K562 (cell line): ENCODE data around the gene AIFM3. TPM values are rescaled to one million over a fixed set of nuclear protein-coding genes. Genes with fewer than 3 reads are reported as not detected.

ENCODE experiments used
- BCOR ChIP-seq: fragments of 450-650 bp; IDR thresholded peaks from 2 replicates; pipeline ENCODE4 v1.6.1; 2016
- CBFA2T2 ChIP-seq: fragments of 450-650 bp; conservative IDR thresholded peaks from 2 replicates; pipeline ENCODE4 v1.6.1; 2017; ENCODE audit warnings: mild to moderate bottlenecking
- CXXC5 ChIP-seq: fragments of 250-450 bp; sonication (Bioruptor Pico); IDR thresholded peaks from 2 replicates; pipeline ENCODE4 v1.8.0; 2022; ENCODE audit warnings: inconsistent platforms, mild to moderate bottlenecking, moderate library complexity
- EHMT2 ChIP-seq: fragments of 450-650 bp; IDR thresholded peaks from 2 replicates; pipeline ENCODE4 v1.6.1; 2018; ENCODE audit warnings: antibody characterized with exemption
- GABPB1 ChIP-seq: sonication (generic); formaldehyde crosslinking; IDR thresholded peaks from 2 replicates; pipeline ENCODE4 v1.8.0; 2022; ENCODE audit warnings: mild to moderate bottlenecking, missing genetic modification reagents
- GATA2 ChIP-seq: sonication (generic); formaldehyde crosslinking; IDR thresholded peaks from 2 replicates; pipeline ENCODE4 v1.4.0; 2020; ENCODE audit warnings: mild to moderate bottlenecking, missing genetic modification reagents
- HDAC1 ChIP-seq, 2 experiments: fragments of 450-650 bp; IDR thresholded peaks; 2 replicates each; pipeline ENCODE4 v1.6.1; 2016 to 2017; ENCODE audit warnings: inconsistent platforms in 1 of 2, mild to moderate bottlenecking in 1 of 2, moderate library complexity in 1 of 2
- KLF1 ChIP-seq: fragments of 450-650 bp; IDR thresholded peaks from 2 replicates; pipeline ENCODE4 v1.6.1; 2016; ENCODE audit warnings: missing genetic modification characterization, missing compliant biosample characterization
- NR2F6 ChIP-seq: fragments of 450-650 bp; formaldehyde crosslinking; IDR thresholded peaks from 2 replicates; pipeline ENCODE4 v1.4.0; 2020; ENCODE audit warnings: mild to moderate bottlenecking
- POLR3A ChIP-seq: IDR thresholded peaks from 2 replicates; pipeline ENCODE4 v1.6.1; 2011; ENCODE audit warnings: borderline replicate concordance, mild to moderate bottlenecking, moderate library complexity; ENCODE audit not compliant: insufficient read length, insufficient read depth; ENCODE audit errors: extremely low read depth
- SMAD1 ChIP-seq: fragments of 150-350 bp; IDR thresholded peaks from 2 replicates; pipeline ENCODE4 v1.6.1; 2014; ENCODE audit warnings: low read length, low read depth; ENCODE audit not compliant: partially characterized antibody
- STAT5B ChIP-seq: fragments of 250-450 bp; sonication (Bioruptor Pico); IDR thresholded peaks from 2 replicates; pipeline ENCODE4 v1.8.0; 2021; ENCODE audit warnings: mild to moderate bottlenecking, inconsistent platforms
- ZBTB12 ChIP-seq: fragments of 250-450 bp; sonication (Bioruptor Pico); IDR thresholded peaks from 2 replicates; pipeline ENCODE4 v1.4.0; 2020
- ZBTB17 ChIP-seq: fragments of 450-650 bp; formaldehyde crosslinking; IDR thresholded peaks from 2 replicates; pipeline ENCODE4 v1.4.0; 2020; ENCODE audit warnings: mild to moderate bottlenecking
- ZNF395 ChIP-seq: fragments of 200-800 bp; sonication (Bioruptor generic); IDR thresholded peaks from 2 replicates; pipeline ENCODE4 v1.6.1; 2017; ENCODE audit warnings: missing genetic modification characterization, missing compliant biosample characterization
- ZNF584 ChIP-seq: fragments of 200-800 bp; sonication (Bioruptor generic); IDR thresholded peaks from 2 replicates; pipeline ENCODE4 v1.6.1; 2016; ENCODE audit warnings: low read depth, mild to moderate bottlenecking, missing genetic modification characterization, missing compliant biosample characterization
- ZNF778 ChIP-seq: fragments of 450-650 bp; formaldehyde crosslinking; IDR thresholded peaks from 2 replicates; pipeline ENCODE4 v1.4.0; 2020; ENCODE audit warnings: mild to moderate bottlenecking, moderate library complexity
- polyA plus RNA-seq, 8 experiments: library from polyadenylated mRNA; depleted of rRNA in 4 of 8; stranded (reverse) in 5 of 8; unstranded in 3 of 8; fragments of >200 nt; fragmentation: Nextera tagmentation in 2 of 8; fragmentation: Illumina TruSeq in 1 of 8; extraction: Ambion mirVana in 2 of 8; extraction: Trizol in 1 of 8; gene quantifications; 2 replicates each; pipeline versions ENCODE4 v1.2.1 to v1.2.3, GENCODE V29; 2011 to 2014; ENCODE audit warnings: inconsistent platforms in 1 of 8, missing spikeins in 1 of 8
- total RNA-seq, 7 experiments: library from RNA; depleted of rRNA in 6 of 7; stranded (reverse); fragments of >200 nt in 6 of 7; fragmentation: Illumina TruSeq in 2 of 7; extraction: Trizol in 2 of 7; gene quantifications; 2 replicates each; pipeline versions ENCODE4 v1.2.1 to v1.2.3, GENCODE V29; 2011 to 2021; ENCODE audit warnings: low replicate concordance in 1 of 7
- TF ChIP-seq, protein P1 (sequence below): sonication (generic); formaldehyde crosslinking; IDR thresholded peaks from 2 replicates; pipeline ENCODE4 v1.8.0; 2022; ENCODE audit warnings: mild to moderate bottlenecking, missing genetic modification reagents
- TF ChIP-seq, protein P2 (sequence below): fragments of 250-450 bp; sonication (Bioruptor Pico); IDR thresholded peaks from 2 replicates; pipeline ENCODE4 v1.5.0; 2021; ENCODE audit warnings: mild to moderate bottlenecking, moderate library complexity

The AIFM3 gene
- total and polyA plus RNA-seq, 9 of the 15 experiments (the other 6 are each of a cell fraction or from before 2014, with no cell fraction given): 0.03 to 0.20 (median 0.07) TPM; not detected in 1

DNA sequence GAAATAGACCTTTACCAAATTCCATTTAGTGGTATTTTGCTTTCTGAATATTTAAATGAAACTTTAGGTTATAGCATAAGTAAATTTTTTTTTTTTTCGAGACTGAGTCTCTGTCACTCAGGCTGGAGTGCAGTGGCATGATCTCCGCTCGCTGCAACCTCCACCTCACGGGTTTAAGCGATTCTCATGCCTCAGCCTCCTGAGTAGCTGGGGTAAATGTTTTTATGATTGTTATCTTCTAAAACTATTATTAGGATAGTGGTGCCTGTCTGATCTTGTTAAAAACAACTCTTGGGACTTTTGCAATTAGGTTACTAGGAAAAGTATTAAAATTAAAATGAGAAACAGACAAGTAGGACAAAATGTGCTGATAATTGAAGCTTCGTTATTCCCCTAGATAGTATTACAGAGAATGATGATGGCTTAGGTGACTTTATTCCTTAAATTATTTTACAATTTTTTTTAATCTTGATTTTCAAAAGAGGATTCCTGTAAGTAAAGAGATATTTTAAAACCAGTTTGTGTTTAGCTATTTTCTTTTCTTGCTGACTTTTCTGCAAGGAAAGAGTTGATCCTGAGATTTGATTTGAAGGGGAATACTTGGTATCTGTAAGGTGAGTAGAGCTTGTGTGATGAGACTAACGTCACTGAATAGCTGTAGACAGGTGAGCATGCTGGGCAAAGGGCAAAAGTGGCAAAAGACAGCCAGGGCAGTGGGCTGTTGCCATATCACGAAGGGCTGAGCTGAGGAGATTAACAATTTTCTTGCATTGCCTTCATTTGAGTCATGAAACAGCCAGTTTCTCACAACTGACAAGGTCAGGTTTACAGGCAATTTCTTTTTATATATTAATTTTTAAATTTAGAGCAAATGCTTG is 29.0 kb upstream of the AIFM3 start (continued):
- TF ChIP-seq ZNF395 (CRISPR knock-in tag) (no peak), BCOR (no peak), EHMT2 (no peak), NR2F6 (no peak), GABPB1 (CRISPR knock-in tag) (peak; percentile 25; the same call in 1 of the 2 replicates), HDAC1 (IDR thresholded peaks at IDR 0.05) (0 out of 4 replicates have a peak, but pooled peaks of 1 of the 2 experiments have one; percentile 8), GATA2 (CRISPR knock-in tag) (0 out of 2 replicates have a peak, but pooled peaks have one; percentile 11), ZNF584 (CRISPR knock-in tag) (no peak), POLR3A (no peak), KLF1 (tag) (peak; percentile 36; the same call in 1 of the 2 replicates), ZBTB12 (no peak), CBFA2T2 (no peak), ZBTB17 (no peak), ZNF778 (no peak), STAT5B (0 out of 2 replicates have a peak, but pooled peaks have one; percentile 20), SMAD1 (no peak), CXXC5 (CRISPR knock-in tag) (0 out of 2 replicates have a peak, but pooled peaks have one; percentile 7)
- TF ChIP-seq, protein P1, sequence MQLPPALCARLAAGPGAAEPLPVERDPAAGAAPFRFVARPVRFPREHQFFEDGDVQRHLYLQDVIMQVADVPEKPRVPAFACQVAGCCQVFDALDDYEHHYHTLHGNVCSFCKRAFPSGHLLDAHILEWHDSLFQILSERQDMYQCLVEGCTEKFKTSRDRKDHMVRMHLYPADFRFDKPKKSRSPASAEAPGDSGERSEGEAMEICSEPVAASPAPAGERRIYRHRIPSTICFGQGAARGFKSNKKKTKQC: no peak
- TF ChIP-seq, protein P2, sequence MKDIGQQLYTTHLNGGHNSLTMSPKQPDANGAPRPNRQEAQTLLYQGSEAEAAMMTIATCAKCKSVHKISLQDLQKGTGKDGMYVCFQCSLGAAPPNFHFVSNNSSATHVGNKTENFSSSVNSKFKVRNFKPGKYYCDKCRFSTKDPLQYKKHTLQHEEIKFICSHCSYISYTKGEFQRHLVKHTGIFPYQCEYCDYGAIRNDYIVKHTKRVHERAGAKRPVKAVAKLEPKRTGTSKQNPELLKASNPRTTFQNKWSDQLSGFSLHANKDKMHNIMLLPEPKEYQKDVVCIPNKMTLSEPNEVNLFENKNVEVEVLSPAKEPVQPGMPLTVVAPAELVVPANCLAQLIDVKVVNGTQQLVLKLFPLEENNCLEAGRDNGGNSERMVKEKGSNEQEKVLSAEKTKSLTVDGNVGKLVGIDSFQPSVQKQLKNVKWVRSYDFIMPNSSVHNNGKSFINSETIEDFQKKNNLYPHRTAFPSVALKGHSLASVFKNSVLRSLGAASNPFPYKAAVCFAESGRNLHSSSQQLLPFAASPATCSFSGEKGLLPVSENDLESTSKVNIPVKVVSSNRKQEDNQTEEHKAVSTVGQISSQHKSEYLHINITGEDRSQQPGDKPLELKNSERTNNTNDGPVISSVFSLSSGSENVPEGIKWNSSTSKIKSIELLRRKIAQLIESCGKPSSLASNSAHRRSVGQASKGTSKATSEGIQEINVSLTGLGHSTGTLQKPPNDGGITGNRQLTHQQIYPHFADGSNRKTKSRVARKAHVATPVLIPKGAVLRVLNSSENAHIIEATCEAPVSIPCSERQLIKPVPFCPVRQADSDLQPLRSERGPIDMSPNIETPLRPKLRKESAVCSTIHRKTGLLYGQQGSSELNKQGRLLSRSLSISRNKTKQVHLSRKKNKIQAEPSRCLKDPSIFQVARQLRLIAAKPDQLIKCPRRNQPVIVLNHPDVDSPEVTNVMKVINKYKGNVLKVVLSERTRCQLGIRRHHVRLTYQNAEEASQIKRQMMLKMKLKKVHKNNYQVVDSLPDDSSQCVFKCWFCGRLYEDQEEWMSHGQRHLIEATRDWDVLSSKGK (CRISPR knock-in tag): no peak
